ENCODE measurements around the gene SMU1. TPM values are rescaled to one million over a fixed set of nuclear protein-coding genes. Genes with fewer than 3 reads are reported as not detected.
A peak's percentile ranks its signal among the peaks of the same experiment; 100 is the strongest.

Gene SMU1
- total and polyA plus RNA-seq, 2 of the 13 experiments (the other 11 are each of a cell fraction or from before 2014, with no cell fraction given) = 12.9 to 36.6 TPM

DNA sequence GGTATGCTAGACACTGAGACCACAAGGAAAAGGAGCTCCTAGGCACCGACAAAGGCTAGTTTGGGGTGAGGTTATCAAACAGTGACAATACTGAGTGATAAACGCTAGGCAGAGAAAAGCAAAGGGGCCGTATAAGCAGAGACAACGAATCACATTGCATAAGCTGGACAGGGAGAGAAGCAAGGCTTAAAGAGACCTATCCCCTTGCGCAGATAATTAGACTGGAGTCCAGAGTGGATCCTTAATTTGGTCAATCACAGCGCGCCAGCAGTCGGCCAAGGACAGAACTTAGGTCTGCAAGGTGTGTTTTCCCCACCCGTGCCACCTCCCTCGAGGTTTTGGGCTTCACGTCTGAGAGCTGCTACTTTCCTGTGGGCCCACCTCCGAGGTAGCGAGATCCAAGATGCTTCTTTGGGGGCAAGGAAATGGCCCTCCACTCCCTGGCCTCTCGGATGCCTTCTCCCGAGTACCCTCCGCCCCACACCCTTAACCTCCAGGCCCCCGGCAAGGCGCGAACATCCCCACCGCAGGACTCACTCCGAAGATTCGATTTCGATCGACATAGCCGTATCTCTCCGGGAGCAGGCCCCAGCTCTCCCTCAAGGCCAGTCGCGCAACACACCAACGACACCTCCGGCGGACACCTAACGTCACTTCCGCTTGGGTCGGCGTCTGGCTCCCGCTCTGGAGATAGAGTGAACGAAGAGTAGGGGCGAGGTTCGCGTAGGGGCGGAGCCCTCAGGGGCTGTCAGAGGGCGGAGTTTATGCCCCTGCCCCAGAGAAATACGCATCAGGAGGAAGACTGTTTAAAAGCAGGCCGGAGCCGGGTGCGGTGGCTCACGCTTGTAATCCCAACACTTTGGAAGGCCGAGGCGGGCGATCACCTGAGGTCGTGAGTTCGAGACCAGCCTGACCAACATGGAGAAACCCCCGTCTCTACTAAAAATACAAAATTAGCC is at the start of gene SMU1 (continued):
- TF ChIP-seq, protein P1, sequence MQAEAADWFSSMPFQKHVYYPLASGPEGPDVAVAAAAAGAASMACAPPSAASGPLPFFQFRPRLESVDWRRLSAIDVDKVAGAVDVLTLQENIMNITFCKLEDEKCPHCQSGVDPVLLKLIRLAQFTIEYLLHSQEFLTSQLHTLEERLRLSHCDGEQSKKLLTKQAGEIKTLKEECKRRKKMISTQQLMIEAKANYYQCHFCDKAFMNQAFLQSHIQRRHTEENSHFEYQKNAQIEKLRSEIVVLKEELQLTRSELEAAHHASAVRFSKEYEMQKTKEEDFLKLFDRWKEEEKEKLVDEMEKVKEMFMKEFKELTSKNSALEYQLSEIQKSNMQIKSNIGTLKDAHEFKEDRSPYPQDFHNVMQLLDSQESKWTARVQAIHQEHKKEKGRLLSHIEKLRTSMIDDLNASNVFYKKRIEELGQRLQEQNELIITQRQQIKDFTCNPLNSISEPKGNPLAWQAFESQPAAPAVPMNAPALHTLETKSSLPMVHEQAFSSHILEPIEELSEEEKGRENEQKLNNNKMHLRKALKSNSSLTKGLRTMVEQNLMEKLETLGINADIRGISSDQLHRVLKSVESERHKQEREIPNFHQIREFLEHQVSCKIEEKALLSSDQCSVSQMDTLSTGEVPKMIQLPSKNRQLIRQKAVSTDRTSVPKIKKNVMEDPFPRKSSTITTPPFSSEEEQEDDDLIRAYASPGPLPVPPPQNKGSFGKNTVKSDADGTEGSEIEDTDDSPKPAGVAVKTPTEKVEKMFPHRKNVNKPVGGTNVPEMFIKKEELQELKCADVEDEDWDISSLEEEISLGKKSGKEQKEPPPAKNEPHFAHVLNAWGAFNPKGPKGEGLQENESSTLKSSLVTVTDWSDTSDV (CRISPR knock-in tag; IDR thresholded peaks at IDR 0.05) = peak; percentile 74; the same call in 1 of the 2 replicates
- no peak for TF ChIP-seq ZNF124 (CRISPR knock-in tag; IDR thresholded peaks at IDR 0.05)
- TF ChIP-seq NAIF1 (CRISPR knock-in tag; IDR thresholded peaks at IDR 0.05; ENCODE audit: borderline replicate concordance) = no peak
- 0 out of 2 replicates have a peak, but pooled peaks have one; percentile 56 for TF ChIP-seq SATB2 (CRISPR knock-in tag; IDR thresholded peaks at IDR 0.05)
- peak; percentile 96 for TF ChIP-seq ZMYM2 (CRISPR knock-in tag; IDR thresholded peaks at IDR 0.05)
- TF ChIP-seq TAF1 (CRISPR knock-in tag; IDR thresholded peaks at IDR 0.05) = peak; percentile 86
- peak; percentile 79 for TF ChIP-seq SALL1 (CRISPR knock-in tag; IDR thresholded peaks at IDR 0.05)
- TF ChIP-seq, protein P2, sequence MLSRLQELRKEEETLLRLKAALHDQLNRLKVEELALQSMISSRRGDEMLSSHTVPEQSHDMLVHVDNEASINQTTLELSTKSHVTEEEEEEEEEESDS (CRISPR knock-in tag; IDR thresholded peaks at IDR 0.05; ENCODE audit: borderline replicate concordance) = no peak
- TF ChIP-seq KDM2A (CRISPR knock-in tag; IDR thresholded peaks at IDR 0.05; ENCODE audit: borderline replicate concordance, low read depth) = peak; percentile 36; the same call in 1 of the 2 replicates
- TF ChIP-seq AKAP8 (CRISPR knock-in tag; IDR thresholded peaks at IDR 0.05) = no peak
- peak; percentile 53; the same call in 1 of the 2 replicates for TF ChIP-seq ZNF552 (CRISPR knock-in tag; IDR thresholded peaks at IDR 0.05; ENCODE audit: borderline replicate concordance)
- TF ChIP-seq BRD4 (CRISPR knock-in tag; IDR thresholded peaks at IDR 0.05) = peak; percentile 75
- peak; percentile 98 for TF ChIP-seq GABPB1 (CRISPR knock-in tag; IDR thresholded peaks at IDR 0.05)
- TF ChIP-seq TBX3 (IDR thresholded peaks at IDR 0.05; ENCODE audit: borderline replicate concordance) = 0 out of 2 replicates have a peak, but pooled peaks have one; percentile 43
- 0 out of 2 replicates have a peak, but pooled peaks have one; percentile 29 for TF ChIP-seq GTF3A (CRISPR knock-in tag; conservative IDR thresholded peaks at IDR 0.05)
- TF ChIP-seq ZNF556 (CRISPR knock-in tag; IDR thresholded peaks at IDR 0.05; ENCODE audit: borderline replicate concordance) = peak; percentile 65; the same call in 1 of the 2 replicates
- TF ChIP-seq ZNF44 (CRISPR knock-in tag; IDR thresholded peaks at IDR 0.05) = 0 out of 2 replicates have a peak, but pooled peaks have one; percentile 37
- peak; percentile 94 for TF ChIP-seq HOXA3 (CRISPR knock-in tag; IDR thresholded peaks at IDR 0.05)
- TF ChIP-seq ZNF24 (IDR thresholded peaks at IDR 0.05) = peak; percentile 68; the same call in 1 of the 2 replicates
- no peak for TF ChIP-seq ZNF10 (CRISPR knock-in tag; IDR thresholded peaks at IDR 0.05; ENCODE audit: borderline replicate concordance, low read depth)
- TF ChIP-seq, protein P3, sequence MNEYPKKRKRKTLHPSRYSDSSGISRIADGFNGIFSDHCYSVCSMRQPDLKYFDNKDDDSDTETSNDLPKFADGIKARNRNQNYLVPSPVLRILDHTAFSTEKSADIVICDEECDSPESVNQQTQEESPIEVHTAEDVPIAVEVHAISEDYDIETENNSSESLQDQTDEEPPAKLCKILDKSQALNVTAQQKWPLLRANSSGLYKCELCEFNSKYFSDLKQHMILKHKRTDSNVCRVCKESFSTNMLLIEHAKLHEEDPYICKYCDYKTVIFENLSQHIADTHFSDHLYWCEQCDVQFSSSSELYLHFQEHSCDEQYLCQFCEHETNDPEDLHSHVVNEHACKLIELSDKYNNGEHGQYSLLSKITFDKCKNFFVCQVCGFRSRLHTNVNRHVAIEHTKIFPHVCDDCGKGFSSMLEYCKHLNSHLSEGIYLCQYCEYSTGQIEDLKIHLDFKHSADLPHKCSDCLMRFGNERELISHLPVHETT (CRISPR knock-in tag; conservative IDR thresholded peaks at IDR 0.05) = no peak
- TF ChIP-seq ZNF549 (CRISPR knock-in tag; IDR thresholded peaks at IDR 0.05) = no peak
- TF ChIP-seq ZNF326 (CRISPR knock-in tag; IDR thresholded peaks at IDR 0.05; ENCODE audit: borderline replicate concordance) = no peak
- TF ChIP-seq, protein P4, sequence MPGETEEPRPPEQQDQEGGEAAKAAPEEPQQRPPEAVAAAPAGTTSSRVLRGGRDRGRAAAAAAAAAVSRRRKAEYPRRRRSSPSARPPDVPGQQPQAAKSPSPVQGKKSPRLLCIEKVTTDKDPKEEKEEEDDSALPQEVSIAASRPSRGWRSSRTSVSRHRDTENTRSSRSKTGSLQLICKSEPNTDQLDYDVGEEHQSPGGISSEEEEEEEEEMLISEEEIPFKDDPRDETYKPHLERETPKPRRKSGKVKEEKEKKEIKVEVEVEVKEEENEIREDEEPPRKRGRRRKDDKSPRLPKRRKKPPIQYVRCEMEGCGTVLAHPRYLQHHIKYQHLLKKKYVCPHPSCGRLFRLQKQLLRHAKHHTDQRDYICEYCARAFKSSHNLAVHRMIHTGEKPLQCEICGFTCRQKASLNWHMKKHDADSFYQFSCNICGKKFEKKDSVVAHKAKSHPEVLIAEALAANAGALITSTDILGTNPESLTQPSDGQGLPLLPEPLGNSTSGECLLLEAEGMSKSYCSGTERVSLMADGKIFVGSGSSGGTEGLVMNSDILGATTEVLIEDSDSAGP (CRISPR knock-in tag; IDR thresholded peaks at IDR 0.05; ENCODE audit: borderline replicate concordance) = peak; percentile 92
